Glomerular visceral epithelial cell (primary cell): ENCODE measurements around the gene SUMF2.
"Not testable (repeated sequence)": the region's sequence is repeated elsewhere in the genome, so short reads cannot be mapped to it uniquely, and the experiment has no call there.

Experiments used
- DNase-seq: peaks from one replicate; pipeline ENCODE4 v3.0.0-alpha.2; 2016; ENCODE audit errors: extremely low spot score

The SUMF2 gene

GRCh38 chr7:56063882-56064625 is at the start of gene SUMF2:
TSS of gene SUMF2 (plus strand) at chr7:56064286. CDS start at chr7:56064312, 26 bp downstream.
- peak; percentile 91 for DNase-seq

GRCh38 chr7:56017015-56017414 is 47.1 kb upstream of the SUMF2 start:
- not testable (repeated sequence) for DNase-seq

GRCh38 chr7:56019501-56019900 is 44.6 kb upstream of the SUMF2 start:
- DNase-seq = no peak

- no peak for DNase-seq
Measured at GRCh38 chr7:56023500-56023899, 40.6 kb upstream of the SUMF2 start.

- DNase-seq = no peak
Measured at GRCh38 chr7:56026538-56026937, 37.5 kb upstream of the SUMF2 start.

GRCh38 chr7:56028942-56029630 is 35.0 kb upstream of the SUMF2 start:
- no peak for DNase-seq

- DNase-seq = no peak
Measured at GRCh38 chr7:56030340-56030739, 33.7 kb upstream of the SUMF2 start.

- not testable (repeated sequence) for DNase-seq
Measured at GRCh38 chr7:56031556-56031955, 32.5 kb upstream of the SUMF2 start.

- DNase-seq = not testable (repeated sequence)
Measured at GRCh38 chr7:56032578-56032977, 31.5 kb upstream of the SUMF2 start.

- peak; percentile 81 for DNase-seq
Measured at GRCh38 chr7:56033671-56034432, 30.2 kb upstream of the SUMF2 start.

GRCh38 chr7:56040730-56041129 is 23.4 kb upstream of the SUMF2 start:
- DNase-seq = no peak

- not testable (repeated sequence) for DNase-seq
Measured at GRCh38 chr7:56045758-56046157, 18.3 kb upstream of the SUMF2 start.

GRCh38 chr7:56046721-56047445 is 17.2 kb upstream of the SUMF2 start:
- peak; percentile 61 for DNase-seq

GRCh38 chr7:56047446-56048116 is 16.5 kb upstream of the SUMF2 start:
- peak; percentile 43 for DNase-seq

GRCh38 chr7:56048245-56048644 is 15.8 kb upstream of the SUMF2 start:
- DNase-seq = no peak

- DNase-seq = peak; percentile 38
Measured at GRCh38 chr7:56048763-56049162, 15.3 kb upstream of the SUMF2 start.

- no peak for DNase-seq
Measured at GRCh38 chr7:56051053-56051338, 13.1 kb upstream of the SUMF2 start.

GRCh38 chr7:56051339-56052191 is 12.5 kb upstream of the SUMF2 start, which contains the start of the genes CCT6A and PSPH:
TSS of gene CCT6A (plus strand) at chr7:56051765. CDS start at chr7:56051849, 84 bp downstream.
TSS of gene PSPH (minus strand) at chr7:56051444. CDS start at chr7:56021212, 30,232 bp downstream.
- DNase-seq = peak; percentile 98

GRCh38 chr7:56053379-56053778 is 10.7 kb upstream of the SUMF2 start:
- DNase-seq = no peak

GRCh38 chr7:56053993-56054392 is 10.1 kb upstream of the SUMF2 start:
- no peak for DNase-seq
